NCI-H128 (cell line): ENCODE data around the gene FLNC.

ENCODE experiments used
- DNase-seq: peaks from one replicate; lab custom pipeline; 2025; ENCODE audit not compliant: unreplicated experiment; lab: John Stamatoyannopoulos, UW

FLNC gene

GRCh38 chr7:128878226-128879105 is 48.3 kb downstream of the FLNC start:
- DNase-seq, result no peak

DNA sequence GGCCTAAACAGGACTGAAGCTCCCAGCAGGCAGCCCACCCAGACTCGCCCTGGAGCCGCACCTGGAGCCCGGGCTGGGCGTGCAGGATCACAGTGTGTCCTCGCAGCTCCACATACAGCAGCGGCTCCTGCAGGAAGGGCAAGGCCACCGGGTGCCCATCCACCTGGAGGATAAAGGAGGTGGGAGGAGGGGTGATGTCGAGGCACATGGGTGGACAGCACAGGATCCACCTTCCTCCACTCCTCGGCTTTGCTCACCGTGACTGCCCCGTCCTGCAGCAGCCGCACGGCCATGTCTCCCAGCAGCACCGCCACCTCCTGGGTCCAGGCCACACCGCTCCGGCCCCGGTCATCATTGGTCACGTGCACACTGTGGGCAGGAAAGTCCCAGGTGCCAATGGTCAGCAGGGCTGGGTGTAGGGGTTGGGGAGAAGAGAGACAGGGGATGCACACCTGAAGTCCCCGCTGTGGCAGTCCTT is 49.3 kb downstream of the FLNC start:
- DNase-seq, result no peak

DNA sequence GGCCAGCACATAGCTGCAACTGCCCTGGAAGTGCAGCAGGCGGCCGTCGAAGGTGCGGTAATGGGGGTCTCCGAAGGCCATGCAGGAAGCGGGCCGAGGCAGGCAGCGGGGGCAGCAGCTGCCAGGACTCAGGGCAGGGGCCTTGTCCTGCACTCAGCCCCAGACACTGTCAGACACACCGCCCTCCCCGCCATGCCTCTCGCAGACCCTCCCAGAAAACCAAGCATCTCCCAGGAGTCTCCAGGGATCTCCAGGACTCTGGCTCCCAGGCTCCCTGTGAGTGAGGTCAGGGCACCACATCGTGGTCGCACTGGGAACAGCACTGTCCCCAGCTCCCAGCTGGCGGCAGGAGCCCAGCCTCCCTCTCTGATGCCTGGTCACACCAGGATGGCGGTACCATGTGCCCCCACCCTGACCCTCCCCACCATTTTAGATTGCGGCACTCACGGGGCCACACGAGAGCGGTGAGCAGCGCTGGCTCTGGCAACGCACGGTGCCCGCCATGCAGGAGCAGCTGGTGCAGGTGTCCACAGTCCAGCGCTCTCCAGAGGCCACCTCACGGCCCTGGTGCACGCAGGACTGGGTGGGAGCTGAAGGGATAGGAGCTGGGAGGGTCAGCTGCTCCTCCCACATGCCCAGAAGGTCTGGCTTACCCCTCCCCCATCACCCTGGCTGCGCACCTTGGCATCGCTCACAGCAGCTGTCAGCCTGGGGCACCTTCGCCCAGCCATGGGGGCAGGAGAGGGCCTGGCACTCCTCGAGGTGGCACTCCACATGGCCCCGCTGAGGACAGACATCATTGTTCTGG is 49.9 kb downstream of the FLNC start:
- DNase-seq, result peak; percentile 68

- DNase-seq, result no peak
Observed at GRCh38 chr7:128880791-128881457, 50.7 kb downstream of the FLNC start.

GRCh38 chr7:128881458-128882125 is 51.4 kb downstream of the FLNC start:
- DNase-seq, result no peak

GRCh38 chr7:128882134-128882533 is 51.9 kb downstream of the FLNC start:
- no peak for DNase-seq

DNA sequence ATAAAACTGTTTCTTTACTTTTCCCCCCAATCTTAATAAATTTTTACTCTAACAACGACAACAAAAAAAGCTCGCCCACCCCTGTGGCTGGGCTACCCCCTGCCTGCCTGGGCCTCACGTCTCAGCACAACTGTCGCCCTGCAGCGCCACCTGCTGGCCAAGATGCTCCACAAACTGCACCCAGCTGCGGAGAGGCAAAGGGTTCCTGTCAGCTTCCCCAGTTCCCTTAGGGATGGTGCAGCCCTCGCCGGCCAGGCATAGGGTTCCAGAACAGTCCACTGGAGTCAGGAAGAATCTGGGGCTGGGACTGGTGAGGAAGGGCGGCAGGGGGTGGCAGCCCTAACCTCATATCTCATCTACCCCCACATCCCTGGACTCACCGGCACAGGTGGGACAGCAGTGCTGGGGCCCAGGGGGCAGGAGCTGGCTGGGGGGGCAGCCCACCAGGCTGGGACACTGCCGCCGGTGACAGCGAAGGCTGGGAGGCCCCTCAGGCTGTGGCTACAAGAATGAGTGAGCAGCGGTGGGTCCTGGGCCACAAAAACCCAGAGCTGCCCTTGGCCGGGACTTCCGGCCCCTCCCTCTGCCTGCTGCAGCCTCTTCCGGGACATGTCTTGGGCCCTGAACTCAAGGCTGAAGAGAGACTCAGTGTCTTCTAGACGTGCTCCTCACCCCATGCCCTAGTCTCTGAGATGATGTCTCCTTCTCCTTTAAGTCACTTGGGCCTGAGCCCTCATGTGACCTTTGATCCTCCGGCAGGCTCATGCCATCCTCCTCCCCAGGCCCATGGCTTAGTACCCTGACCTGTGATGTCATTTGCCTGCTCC is 53.6 kb downstream of the FLNC start:
- DNase-seq, result peak; percentile 19

GRCh38 chr7:128884561-128885369 is 54.6 kb downstream of the FLNC start:
- no peak for DNase-seq

DNA sequence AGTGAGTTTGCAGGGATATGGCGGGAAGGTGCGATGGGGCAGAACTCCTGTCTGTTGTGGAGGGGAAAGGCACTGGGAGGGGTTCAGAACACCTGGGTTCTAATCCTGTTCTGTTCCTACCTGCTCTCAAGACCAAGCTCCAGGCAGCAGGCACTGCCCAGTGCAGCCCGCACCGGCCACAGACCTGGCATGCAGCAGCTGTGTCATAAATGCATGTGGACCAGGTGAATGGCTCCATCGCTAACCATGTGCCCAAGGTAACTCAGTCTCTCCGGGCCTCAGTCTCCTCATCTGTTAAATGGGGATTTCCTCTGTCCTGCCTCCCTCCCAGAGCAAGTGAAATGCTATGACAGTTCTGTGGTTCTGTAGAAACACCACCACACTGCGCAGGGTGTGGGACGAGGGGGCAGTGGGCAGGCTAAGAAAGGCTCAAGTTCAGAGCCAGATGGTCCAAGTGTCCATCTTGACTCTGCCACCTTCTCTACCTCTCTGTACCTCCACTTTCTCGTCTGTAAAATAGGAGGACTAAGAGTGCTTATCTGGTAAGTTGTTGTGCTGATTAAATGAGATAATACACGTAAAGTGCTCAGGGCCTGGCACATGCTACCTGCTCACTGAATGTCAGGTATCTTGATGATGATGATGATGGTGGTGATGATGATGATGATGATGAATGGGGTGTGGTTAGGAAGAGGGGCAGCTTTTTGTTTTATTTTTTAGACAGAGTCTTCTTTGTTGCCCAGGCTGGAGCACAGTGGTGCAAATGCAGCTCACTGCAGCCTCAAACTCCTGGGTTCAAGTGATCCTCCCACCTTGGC is 55.4 kb downstream of the FLNC start:
- DNase-seq, result no peak

DNA sequence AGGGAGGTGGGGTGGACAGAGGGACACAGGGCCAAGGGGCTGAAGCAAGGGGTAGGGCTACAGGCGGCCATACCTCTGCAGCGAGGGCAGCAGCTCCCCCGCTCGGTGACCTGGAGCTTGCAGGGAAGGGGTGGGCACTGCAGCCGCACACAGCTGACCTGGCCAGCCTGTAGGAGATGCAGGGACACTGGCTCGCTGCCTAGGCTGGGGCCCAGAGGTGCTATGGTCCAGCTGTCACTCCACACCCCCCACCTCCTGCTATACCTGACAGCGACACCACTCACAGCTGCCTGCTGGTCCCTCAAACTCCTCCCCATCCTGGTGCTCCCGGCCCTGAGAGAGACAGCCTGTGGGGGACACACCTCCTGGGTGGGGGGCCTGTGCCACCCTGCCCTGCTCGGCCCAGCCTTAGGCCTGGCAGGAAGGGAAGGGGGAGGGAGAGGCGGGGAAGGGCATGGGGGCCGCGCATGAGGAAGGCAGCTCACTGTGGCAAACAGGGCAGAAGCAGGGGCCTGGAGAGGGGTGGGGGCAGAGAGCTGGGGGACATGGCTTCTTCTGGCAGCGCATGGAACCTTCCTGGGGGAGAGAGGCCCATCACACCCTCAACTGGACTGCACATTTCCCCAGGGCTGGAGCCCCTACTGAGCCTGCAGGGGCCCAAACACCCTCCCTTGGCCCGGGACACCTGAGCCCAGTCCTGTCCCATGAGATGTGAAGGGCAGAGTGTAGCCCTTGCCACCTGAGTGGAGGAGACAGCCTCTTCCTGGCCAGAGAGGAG is 56.4 kb downstream of the FLNC start:
- no peak for DNase-seq

DNA sequence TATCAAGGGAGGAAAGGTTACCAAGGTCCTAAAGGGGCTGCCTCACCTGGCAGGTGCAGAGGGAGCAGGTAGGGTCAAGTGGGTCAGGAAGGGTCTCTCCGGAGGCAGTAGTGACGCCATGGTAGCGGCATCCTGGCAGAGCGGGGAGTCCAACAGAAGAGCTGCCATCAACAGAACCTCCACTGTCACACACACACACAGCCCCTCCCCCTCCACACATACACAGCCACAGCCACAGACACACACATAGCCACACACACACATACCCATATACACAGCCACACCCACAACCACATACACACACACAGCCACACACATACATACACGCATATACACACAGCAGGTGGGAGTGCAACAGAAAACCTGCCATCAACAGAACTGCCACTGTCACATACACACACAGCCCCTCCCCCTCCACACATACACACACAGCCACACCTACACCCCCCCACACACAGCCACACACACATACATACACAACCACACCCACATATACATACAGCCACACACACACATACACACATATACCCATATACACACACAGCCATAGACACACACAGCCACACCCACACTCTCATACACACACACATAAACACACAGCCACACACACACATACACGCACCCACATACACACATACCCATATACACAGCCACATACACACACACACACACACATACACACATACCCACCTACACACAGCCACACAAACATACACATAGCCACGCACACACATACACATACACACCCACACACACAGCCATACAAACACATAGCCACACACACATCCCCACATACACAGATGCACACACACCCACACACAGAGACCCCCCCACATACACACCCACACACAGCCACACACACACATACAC is 57.2 kb downstream of the FLNC start:
- DNase-seq, result no peak

- no peak for DNase-seq
Observed at GRCh38 chr7:128888039-128888755, 58.0 kb downstream of the FLNC start.

- no peak for DNase-seq
Observed at GRCh38 chr7:128888756-128889095, 58.5 kb downstream of the FLNC start.

DNA sequence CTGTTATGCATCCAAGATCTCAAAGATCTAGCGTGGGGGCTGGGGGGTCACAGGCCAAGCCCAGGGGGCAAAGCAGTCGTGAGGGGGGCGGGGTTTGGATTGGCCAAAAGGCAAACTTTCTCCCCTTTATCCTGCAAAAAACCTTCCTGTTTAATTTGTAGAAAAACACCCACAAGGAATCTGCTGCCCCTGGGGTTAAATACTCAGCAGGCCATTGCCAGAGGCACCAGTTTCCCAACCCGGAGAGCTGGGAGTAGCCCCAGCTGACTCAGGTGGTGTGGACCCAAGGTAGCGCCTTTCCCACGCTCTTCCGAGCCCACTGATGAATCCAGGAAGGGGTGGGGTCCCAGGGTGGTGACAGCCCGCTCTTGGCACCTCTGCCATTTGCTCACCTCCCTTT is 58.9 kb downstream of the FLNC start:
- no peak for DNase-seq

GRCh38 chr7:128890306-128891109 is 60.3 kb downstream of the FLNC start:
- no peak for DNase-seq
